Neural cell (in vitro differentiated cells): ENCODE measurements around the gene CPSF6.
"Not testable (repeated sequence)": the region's sequence is repeated elsewhere in the genome, so short reads cannot be mapped to it uniquely, and the experiment has no call there.

Experiments
- CTCF ChIP-seq: fragments of 450-650 bp; IDR thresholded peaks from 2 replicates; pipeline ENCODE4 v1.5.1; 2014; ENCODE audit warnings: antibody characterized with exemption, mild to moderate bottlenecking, moderate library complexity; ENCODE audit not compliant: poor library complexity, severe bottlenecking
- EP300 ChIP-seq: fragments of 450-650 bp; conservative IDR thresholded peaks from 2 replicates; pipeline ENCODE4 v1.6.1; 2014; ENCODE audit warnings: antibody characterized with exemption, mild to moderate bottlenecking, moderate library complexity; ENCODE audit not compliant: poor library complexity, severe bottlenecking
- MXI1 ChIP-seq: fragments of 450-650 bp; conservative IDR thresholded peaks from 2 replicates; pipeline ENCODE4 v1.6.1; 2014; ENCODE audit warnings: antibody characterized with exemption, mild to moderate bottlenecking; ENCODE audit not compliant: poor library complexity, severe bottlenecking
- POLR2AphosphoS5 ChIP-seq: IDR thresholded peaks from 2 replicates; pipeline ENCODE4 v1.6.1; 2012
- RAD21 ChIP-seq: fragments of 450-650 bp; conservative IDR thresholded peaks from 2 replicates; pipeline ENCODE4 v1.6.1; 2014; ENCODE audit warnings: antibody characterized with exemption, mild to moderate bottlenecking, moderate library complexity
- TAF1 ChIP-seq: IDR thresholded peaks from 2 replicates; pipeline ENCODE4 v1.6.1; 2012; ENCODE audit warnings: low read depth

GRCh38 chr12:69199976-69200375 lies 39.4 kb upstream of the CPSF6 start:
- not testable (repeated sequence) for TF ChIP-seq POLR2AphosphoS5, CTCF, TAF1, EP300, MXI1, RAD21
